Neural progenitor cell (in vitro differentiated cells): ENCODE results near the gene HJV.

Experiments
- EZH2 ChIP-seq: fragments of 200-600 bp; sonication (generic); IDR thresholded peaks from 2 replicates; pipeline ENCODE4 v1.6.1; 2017; ENCODE audit warnings: antibody characterized with exemption, mild to moderate bottlenecking, moderate library complexity
- EZH2phosphoT487 ChIP-seq: fragments of 200-600 bp; sonication (generic); IDR thresholded peaks from 2 replicates; pipeline ENCODE4 v1.6.1; 2017; ENCODE audit warnings: antibody characterized with exemption

DNA sequence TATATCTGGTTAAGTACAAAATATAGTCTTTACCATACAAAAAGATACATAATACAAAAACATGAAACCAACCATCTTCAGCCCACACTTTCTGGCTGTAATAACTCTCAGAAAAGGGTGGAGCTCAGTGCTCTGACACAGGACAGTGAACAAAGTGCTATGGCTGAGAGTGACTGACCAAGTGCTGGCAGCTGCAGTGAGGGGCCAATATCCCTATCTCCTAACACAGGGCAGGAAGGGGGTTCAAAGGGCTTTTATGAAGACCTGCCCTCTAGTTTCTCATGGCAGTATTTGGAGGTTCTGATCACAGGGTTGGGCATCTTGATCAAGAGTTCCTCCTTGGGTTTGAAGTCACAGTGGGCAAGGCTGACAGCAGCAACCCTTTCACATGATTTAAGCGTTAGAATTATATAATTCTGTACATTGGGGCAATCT lies 29.0 kb downstream of the HJV start:
- no peak for TF ChIP-seq EZH2
- TF ChIP-seq EZH2phosphoT487 = no peak
